Smooth muscle cell (in vitro differentiated cells): Measurements from ENCODE around the gene ECEL1. TPM values are rescaled to one million over a fixed set of nuclear protein-coding genes. Genes with fewer than 3 reads are reported as not detected.
A peak's percentile ranks its signal among the peaks of the same experiment; 100 is the strongest.

ENCODE experiments used
- DNase-seq: peaks from one replicate; lab custom pipeline; 2025; ENCODE audit not compliant: unreplicated experiment; lab: John Stamatoyannopoulos, UW
- H2AFZ ChIP-seq: fragments of 200-600 bp; sonication (generic); 2 replicates; pipeline ENCODE4 v1.6.0; 2016; ENCODE audit warnings: antibody characterized with exemption, low read depth, mild to moderate bottlenecking
- H3F3A ChIP-seq: fragments of 200-600 bp; sonication (generic); 2 replicates; pipeline ENCODE4 v1.6.0; 2017; ENCODE audit warnings: antibody characterized with exemption, low read depth
- H3K27ac ChIP-seq: fragments of 200-600 bp; sonication (generic); 2 replicates; pipeline ENCODE4 v1.5.1; 2016; ENCODE audit warnings: low read depth, mild to moderate bottlenecking
- H3K27me3 ChIP-seq: fragments of 200-600 bp; sonication (generic); 2 replicates; pipeline ENCODE4 v1.6.1; 2016; ENCODE audit warnings: low read depth, mild to moderate bottlenecking
- H3K36me3 ChIP-seq: fragments of 200-600 bp; sonication (generic); 2 replicates; pipeline ENCODE4 v1.5.1; 2016; ENCODE audit warnings: low read depth
- H3K4me1 ChIP-seq: fragments of 200-600 bp; sonication (generic); 2 replicates; pipeline ENCODE4 v1.5.1; 2016; ENCODE audit warnings: low read depth
- H3K4me2 ChIP-seq: fragments of 200-600 bp; sonication (generic); 2 replicates; pipeline ENCODE4 v1.6.0; 2016; ENCODE audit warnings: mild to moderate bottlenecking
- H3K4me3 ChIP-seq: fragments of 200-600 bp; sonication (generic); 2 replicates; pipeline ENCODE4 v1.5.1; 2016; ENCODE audit warnings: mild to moderate bottlenecking
- H3K79me2 ChIP-seq: fragments of 200-600 bp; sonication (generic); 2 replicates; pipeline ENCODE4 v1.6.0; 2016; ENCODE audit warnings: low read depth, mild to moderate bottlenecking
- H3K9ac ChIP-seq: fragments of 200-600 bp; sonication (generic); 2 replicates; pipeline ENCODE4 v1.6.0; 2016; ENCODE audit warnings: low read depth
- H3K9me3 ChIP-seq: fragments of 200-600 bp; sonication (generic); replicated peaks from 2 replicates; pipeline ENCODE4 v1.5.1; 2016; ENCODE audit warnings: low read depth
- H4K20me1 ChIP-seq: fragments of 200-600 bp; sonication (generic); 2 replicates; pipeline ENCODE4 v1.6.0; 2016; ENCODE audit warnings: low read depth
- WGBS: methylation state at CpG from one replicate; pipeline ENCODE4 v1.1.7; 2016; ENCODE audit warnings: low lambda C conversion rate; 5-methylcytosine and 5-hydroxymethylcytosine counted together
- polyA plus RNA-seq: library from polyadenylated mRNA; unstranded; fragments of >200 nt; fragmentation: Nextera tagmentation; extraction: Ambion mirVana; gene quantifications from 2 replicates; pipeline ENCODE4 v1.2.1, GENCODE V29; 2016
- total RNA-seq: library from RNA; depleted of rRNA; stranded (reverse); fragments of >200 nt; gene quantifications from 2 replicates; pipeline ENCODE4 v1.2.3, GENCODE V29; 2014
- TF ChIP-seq, protein P1 (sequence below): fragments of 200-600 bp; sonication (generic); IDR thresholded peaks from 2 replicates; pipeline ENCODE4 v1.5.1; 2017; ENCODE audit warnings: borderline replicate concordance, mild to moderate bottlenecking, antibody characterized with exemption; ENCODE audit not compliant: insufficient read depth, poor library complexity, severe bottlenecking

The ECEL1 gene
- total and polyA plus RNA-seq, 2 experiments from 2014 or later, result not detected

DNA sequence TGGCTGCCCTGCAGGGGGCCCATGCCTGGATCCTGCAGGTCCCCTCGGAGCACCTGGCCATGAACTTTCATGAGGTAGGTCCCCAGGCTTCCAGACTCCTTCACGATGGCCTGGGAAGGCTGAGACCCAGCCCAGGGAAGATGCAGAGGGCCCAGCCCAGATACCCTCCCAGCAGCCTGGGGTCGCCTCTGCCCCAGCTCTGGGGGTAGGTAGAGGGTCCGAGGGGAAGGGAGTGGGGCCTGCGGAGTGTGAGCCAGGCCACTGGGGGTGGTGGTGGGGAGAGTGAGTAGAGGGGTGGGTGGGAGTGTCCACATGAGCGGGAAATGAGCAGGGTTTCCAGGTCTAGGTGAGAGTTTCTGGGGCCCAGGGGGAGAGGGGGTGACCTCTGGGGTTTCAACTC is 37.1 kb upstream of the ECEL1 start:
- H3K4me2 ChIP-seq, result no peak overlapping the region
- no peaks in the 10 kb centered on the region for H3K9me3 ChIP-seq
- no peak for DNase-seq
- H3K4me3 ChIP-seq, result no peak overlapping the region
- H3K79me2 ChIP-seq, result no peaks in the 10 kb centered on the region
- no peaks in the 10 kb centered on the region for H4K20me1 ChIP-seq
- H3K27me3 ChIP-seq, result peaks cover 44% of the 10 kb centered on the region
- 77% methylated on average over 6 of the region's 6 CpGs for WGBS
- no peaks in the 10 kb centered on the region for H3F3A ChIP-seq
- TF ChIP-seq, protein P1, sequence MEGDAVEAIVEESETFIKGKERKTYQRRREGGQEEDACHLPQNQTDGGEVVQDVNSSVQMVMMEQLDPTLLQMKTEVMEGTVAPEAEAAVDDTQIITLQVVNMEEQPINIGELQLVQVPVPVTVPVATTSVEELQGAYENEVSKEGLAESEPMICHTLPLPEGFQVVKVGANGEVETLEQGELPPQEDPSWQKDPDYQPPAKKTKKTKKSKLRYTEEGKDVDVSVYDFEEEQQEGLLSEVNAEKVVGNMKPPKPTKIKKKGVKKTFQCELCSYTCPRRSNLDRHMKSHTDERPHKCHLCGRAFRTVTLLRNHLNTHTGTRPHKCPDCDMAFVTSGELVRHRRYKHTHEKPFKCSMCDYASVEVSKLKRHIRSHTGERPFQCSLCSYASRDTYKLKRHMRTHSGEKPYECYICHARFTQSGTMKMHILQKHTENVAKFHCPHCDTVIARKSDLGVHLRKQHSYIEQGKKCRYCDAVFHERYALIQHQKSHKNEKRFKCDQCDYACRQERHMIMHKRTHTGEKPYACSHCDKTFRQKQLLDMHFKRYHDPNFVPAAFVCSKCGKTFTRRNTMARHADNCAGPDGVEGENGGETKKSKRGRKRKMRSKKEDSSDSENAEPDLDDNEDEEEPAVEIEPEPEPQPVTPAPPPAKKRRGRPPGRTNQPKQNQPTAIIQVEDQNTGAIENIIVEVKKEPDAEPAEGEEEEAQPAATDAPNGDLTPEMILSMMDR, result no peak
- H3K36me3 ChIP-seq, result no peaks in the 10 kb centered on the region
- H3K4me1 ChIP-seq, result peaks cover 4% of the 10 kb centered on the region
- H3K27ac ChIP-seq, result no peak overlapping the region
- no peak overlapping the region for H3K9ac ChIP-seq
- H2AFZ ChIP-seq, result no peak overlapping the region

DNA sequence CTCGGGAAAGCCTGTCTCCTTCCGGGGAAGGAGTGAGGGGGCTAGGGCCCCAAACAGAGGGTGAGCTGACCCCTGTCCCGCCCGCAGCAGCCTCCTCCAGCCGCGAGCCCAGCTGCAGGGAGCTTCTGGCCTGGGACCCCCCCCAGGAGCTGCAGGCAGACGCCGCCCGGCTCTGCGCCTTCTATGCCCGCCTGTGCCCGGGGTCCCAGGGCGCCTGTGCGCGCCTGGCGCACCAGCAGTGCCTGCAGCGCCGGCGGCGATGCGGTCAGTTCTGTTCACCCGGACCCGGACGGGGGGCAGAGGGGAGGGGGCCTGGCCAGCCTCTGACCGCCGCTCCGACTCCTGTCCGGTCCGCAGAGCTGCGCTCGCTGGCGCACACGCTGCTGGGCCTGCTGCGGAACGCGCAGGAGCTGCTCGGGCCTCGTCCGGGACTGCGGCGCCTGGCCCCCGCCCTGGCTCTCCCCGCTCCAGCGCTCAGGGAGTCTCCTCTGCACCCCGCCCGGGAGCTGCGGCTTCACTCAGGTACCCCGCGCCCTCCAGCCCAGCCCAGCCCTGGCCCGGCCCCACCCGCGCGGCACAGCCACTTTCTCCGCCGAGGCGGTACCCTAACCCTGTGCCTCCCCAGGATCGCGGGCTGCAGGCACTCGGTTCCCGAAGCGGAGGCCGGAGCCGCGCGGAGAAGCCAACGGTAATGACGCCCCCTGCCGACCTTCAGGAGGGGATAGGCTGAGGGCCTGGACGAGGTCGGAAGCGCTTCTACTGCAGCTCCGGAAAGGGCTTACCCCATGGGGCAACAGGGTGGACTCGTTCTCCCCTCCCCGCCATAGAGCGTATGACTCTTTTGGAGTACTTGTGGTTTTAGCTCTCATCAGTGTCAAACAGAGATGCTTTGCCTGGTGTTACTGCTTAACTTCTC is 36.3 kb upstream of the ECEL1 start:
- DNase-seq, result no peak
- H3F3A ChIP-seq, result no peaks in the 10 kb centered on the region
- H2AFZ ChIP-seq, result no peak overlapping the region

DNA sequence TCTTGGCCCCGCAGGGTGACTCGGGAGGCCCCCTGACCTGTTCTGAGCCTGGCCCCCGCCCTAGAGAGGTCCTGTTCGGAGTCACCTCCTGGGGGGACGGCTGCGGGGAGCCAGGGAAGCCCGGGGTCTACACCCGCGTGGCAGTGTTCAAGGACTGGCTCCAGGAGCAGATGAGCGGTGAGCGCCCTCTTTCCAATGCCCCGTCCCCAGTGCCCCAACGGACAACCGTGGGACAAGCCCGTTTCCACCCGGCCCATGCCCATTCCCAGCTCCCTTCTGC is 35.7 kb upstream of the ECEL1 start:
- no peaks in the 10 kb centered on the region for H3K9me3 ChIP-seq
- H4K20me1 ChIP-seq, result no peaks in the 10 kb centered on the region
- no peak for DNase-seq
- 36% methylated on average over 16 of the region's 16 CpGs for WGBS
- H3K79me2 ChIP-seq, result no peaks in the 10 kb centered on the region
- H3K36me3 ChIP-seq, result no peaks in the 10 kb centered on the region
- H2AFZ ChIP-seq, result no peak overlapping the region
- TF ChIP-seq, protein P1, result no peak
- H3K4me1 ChIP-seq, result peaks cover 4% of the 10 kb centered on the region
- H3F3A ChIP-seq, result no peaks in the 10 kb centered on the region
- H3K27ac ChIP-seq, result no peak overlapping the region
- peaks cover 44% of the 10 kb centered on the region for H3K27me3 ChIP-seq
- no peak overlapping the region for H3K9ac ChIP-seq
- peak overlapping the region; percentile 46 for H3K4me3 ChIP-seq
- H3K4me2 ChIP-seq, result peak overlapping the region; percentile 82

More for the DNA sequence above, 36.3 kb upstream of the ECEL1 start:
- Histone ChIP-seq H3K4me2 (peak overlapping the region; percentile 82), H4K20me1 (no peaks in the 10 kb centered on the region), H3K9ac (no peak overlapping the region), H3K4me1 (peaks cover 4% of the 10 kb centered on the region), H3K4me3 (peak overlapping the region; percentile 46), H3K79me2 (no peaks in the 10 kb centered on the region), H3K9me3 (no peaks in the 10 kb centered on the region), H3K27me3 (peaks cover 44% of the 10 kb centered on the region), H3K36me3 (no peaks in the 10 kb centered on the region), H3K27ac (no peak overlapping the region)
- TF ChIP-seq, protein P1, result peak; percentile 21
- WGBS, result 3% methylated on average over 75 of the region's 75 CpGs
